ENCODE measurements around the gene SLC9B1. TPM values are rescaled to one million over a fixed set of nuclear protein-coding genes. Genes with fewer than 3 reads are reported as not detected.
A peak's percentile ranks its signal among the peaks of the same experiment; 100 is the strongest.
"Not testable (repeated sequence)": the region's sequence is repeated elsewhere in the genome, so short reads cannot be mapped to it uniquely, and the experiment has no call there.

SLC9B1 gene
- total and polyA plus RNA-seq, 4 experiments from 2014 or later: 2.0 to 5.2 (median 3.7) TPM

DNA sequence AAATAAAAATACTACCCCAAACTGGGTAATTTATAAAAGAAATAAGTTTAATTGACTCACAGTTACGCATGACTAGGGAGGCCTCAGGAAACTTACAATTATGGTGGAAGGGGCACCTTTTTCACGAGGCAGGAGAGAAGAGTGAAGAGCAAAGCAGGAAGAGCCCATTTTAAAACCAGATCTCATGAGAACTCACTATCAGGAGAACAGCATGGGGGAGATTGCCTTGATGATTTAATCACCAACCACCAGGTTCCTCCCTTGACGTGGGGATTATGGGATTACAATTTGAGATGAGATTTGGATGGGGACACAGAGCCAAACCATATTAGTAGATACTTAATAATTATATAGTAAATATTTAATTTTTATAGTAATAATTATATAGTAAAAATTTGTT is 140.6 kb downstream of the SLC9B1 start:
- no peak overlapping the region for H3K4me3 Mint-ChIP-seq
- peaks cover 33 to 43% of the 10 kb centered on the region in 2 donors for H3K36me3 Mint-ChIP-seq
- Histone ChIP-seq H3K27ac (ENCODE audit: low read depth, low read length) (no peak overlapping the region), H3K36me3 (ENCODE audit: insufficient read depth, low read length) (peaks cover 4% of the 10 kb centered on the region), H3K4me3 (ENCODE audit: low read length in 2 of 2) (no peak overlapping the region), H3K9me3 (ENCODE audit: control insufficient read depth in 1 of 2, low read length in 2 of 2) (peaks cover 0 to 4% of the 10 kb centered on the region in 2 donors), H3K27me3 (ENCODE audit: insufficient read depth, low read length) (no peaks in the 10 kb centered on the region), H3K4me1 (ENCODE audit: insufficient read depth, low read length) (no peaks in the 10 kb centered on the region)
- peaks cover 14 to 29% (median 18%) of the 10 kb centered on the region in 4 donors for H3K4me1 Mint-ChIP-seq
- DNase-seq: no peak
- ChIA-PET POLR2A (ENCODE audit: partially characterized antibody) (no interaction called here), CTCF (ENCODE audit: partially characterized antibody) (interaction anchor here (1.2 kb wide), 1 partner anchor 448 kb away, joined by 3 read pairs; no protein-coding TSS in a partner anchor)
- H3K9me3 Mint-ChIP-seq: peaks cover 0 to 12% (median 3%) of the 10 kb centered on the region in 8 donors
- peak overlapping the region in 1 of 7 donors; percentile 60 for H3K27ac Mint-ChIP-seq
- intact Hi-C loops (cut with micrococcal nuclease): no loop called here
- no peaks in the 10 kb centered on the region for H3K27me3 Mint-ChIP-seq

DNA sequence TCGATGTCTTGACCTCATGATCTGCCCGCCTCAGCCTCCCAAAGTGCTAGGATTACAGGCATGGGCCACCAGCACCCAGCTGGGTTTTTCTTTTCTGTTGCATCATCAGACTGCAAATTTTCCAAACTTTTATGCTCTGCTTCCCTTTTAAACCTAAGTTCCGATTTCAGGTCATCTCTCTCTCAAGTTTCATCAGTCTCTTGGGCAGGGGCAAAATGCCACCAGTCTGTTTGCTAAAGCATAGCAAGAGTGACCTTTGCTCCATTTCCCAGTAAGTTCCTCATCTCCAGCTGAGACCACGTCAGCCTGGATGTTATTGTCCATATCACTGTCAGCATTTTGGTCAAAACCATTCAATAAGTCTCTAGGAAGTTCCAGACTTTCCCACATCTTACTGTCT is 141.2 kb downstream of the SLC9B1 start:
- peaks cover 36 to 43% of the 10 kb centered on the region in 2 donors for H3K36me3 Mint-ChIP-seq
- intact Hi-C loops (cut with micrococcal nuclease); H3K4me1 ChIP-seq (ENCODE audit: insufficient read depth, low read length); DNase-seq; H3K27ac ChIP-seq (ENCODE audit: low read depth, low read length); H3K4me3 ChIP-seq (ENCODE audit: low read length in 2 of 2); H3K27me3 Mint-ChIP-seq; H3K36me3 ChIP-seq (ENCODE audit: insufficient read depth, low read length); H3K9me3 ChIP-seq (ENCODE audit: control insufficient read depth in 1 of 2, low read length in 2 of 2); H3K27me3 ChIP-seq (ENCODE audit: insufficient read depth, low read length); H3K4me3 Mint-ChIP-seq: not testable (repeated sequence)
- peak overlapping the region in 2 of 7 donors; percentile 66 to 79 for H3K27ac Mint-ChIP-seq
- ChIA-PET CTCF (ENCODE audit: partially characterized antibody) (interaction anchor here (1.2 kb wide), 1 partner anchor 447 kb away, joined by 3 read pairs; no protein-coding TSS in a partner anchor), POLR2A (ENCODE audit: partially characterized antibody) (interaction anchor here (1.4 kb wide), 1 partner anchor 9 kb away, joined by 4 read pairs; the partner anchor contains the start of gene CISD2)
- H3K9me3 Mint-ChIP-seq: peaks cover 0 to 12% (median 3%) of the 10 kb centered on the region in 8 donors
- H3K4me1 Mint-ChIP-seq: peaks cover 13 to 25% (median 16%) of the 10 kb centered on the region in 4 donors

DNA sequence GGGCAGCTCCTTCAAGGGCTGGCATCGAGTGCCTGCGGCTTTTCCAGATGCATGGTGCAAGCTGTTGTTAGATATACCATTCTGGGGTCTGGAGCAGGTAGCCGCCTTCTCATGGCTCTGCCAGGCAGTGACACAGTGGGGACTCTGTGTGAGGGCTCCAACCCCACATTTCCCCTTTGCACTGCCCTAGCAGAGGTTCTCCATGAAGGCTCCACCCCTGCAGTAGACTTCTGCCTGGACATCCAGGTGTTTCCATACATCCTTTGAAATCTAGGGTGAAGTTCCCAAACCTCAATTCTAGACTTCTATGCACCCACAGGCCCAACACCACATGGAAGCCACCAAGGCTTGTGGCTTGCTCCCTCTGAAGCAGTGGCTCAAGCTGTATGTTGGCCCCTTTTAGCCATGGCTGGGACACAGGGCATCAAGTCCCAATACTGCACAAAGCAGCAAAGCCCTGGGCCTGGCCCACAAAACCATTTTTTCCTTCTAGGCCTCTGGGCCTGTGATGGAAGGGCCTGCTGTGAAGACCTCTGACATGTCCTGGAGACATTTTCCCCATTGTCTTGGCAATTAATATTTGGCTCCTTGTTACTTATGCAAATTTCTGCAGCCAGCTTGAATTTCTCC is 141.9 kb downstream of the SLC9B1 start:
- intact Hi-C loops (cut with micrococcal nuclease); H3K9me3 ChIP-seq (ENCODE audit: control insufficient read depth in 1 of 2, low read length in 2 of 2); H3K4me1 ChIP-seq (ENCODE audit: insufficient read depth, low read length); H3K4me3 Mint-ChIP-seq; H3K27ac Mint-ChIP-seq; CTCF ChIA-PET (ENCODE audit: partially characterized antibody); H3K27ac ChIP-seq (ENCODE audit: low read depth, low read length); H3K4me3 ChIP-seq (ENCODE audit: low read length in 2 of 2); DNase-seq; H3K27me3 ChIP-seq (ENCODE audit: insufficient read depth, low read length); H3K36me3 ChIP-seq (ENCODE audit: insufficient read depth, low read length); H3K27me3 Mint-ChIP-seq: not testable (repeated sequence)
- H3K4me1 Mint-ChIP-seq: peaks cover 14 to 25% (median 19%) of the 10 kb centered on the region in 4 donors
- peaks cover 0 to 12% (median 3%) of the 10 kb centered on the region in 8 donors for H3K9me3 Mint-ChIP-seq
- H3K36me3 Mint-ChIP-seq: peaks cover 40 to 43% of the 10 kb centered on the region in 2 donors
- POLR2A ChIA-PET (ENCODE audit: partially characterized antibody): interaction anchor here (1.4 kb wide), 1 partner anchor 9 kb away, joined by 4 read pairs; the partner anchor contains the start of gene CISD2

DNA sequence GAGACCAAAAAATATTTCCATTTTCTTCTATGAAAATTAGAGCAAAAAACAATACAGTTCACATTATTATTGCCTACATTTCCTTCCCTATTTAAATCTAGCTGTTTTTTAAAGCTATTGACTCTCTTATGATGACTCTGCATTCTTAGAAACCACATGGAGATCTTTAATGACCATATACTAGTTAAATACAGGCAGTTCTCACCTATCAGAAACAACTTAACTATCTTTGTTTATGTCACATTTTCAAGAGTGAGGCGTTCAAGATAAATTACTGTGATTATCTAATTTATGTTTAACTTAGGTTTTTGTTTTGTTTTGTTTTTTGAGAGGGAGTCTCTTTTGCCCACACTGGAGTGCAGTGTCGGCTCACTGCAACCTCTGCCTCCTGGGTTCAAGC is 147.7 kb downstream of the SLC9B1 start:
- H3K4me3 Mint-ChIP-seq: peak overlapping the region in 3 of 8 donors; percentile 0 to 43 (median 15)
- H3K27ac Mint-ChIP-seq: peak overlapping the region in 4 of 7 donors; percentile 28 to 62 (median 37)
- Histone ChIP-seq H3K27me3 (ENCODE audit: insufficient read depth, low read length) (no peaks in the 10 kb centered on the region), H3K9me3 (ENCODE audit: control insufficient read depth in 1 of 2, low read length in 2 of 2) (no peaks in the 10 kb centered on the region), H3K4me1 (ENCODE audit: insufficient read depth, low read length) (peaks cover 31% of the 10 kb centered on the region), H3K4me3 (ENCODE audit: low read length in 2 of 2) (no peak overlapping the region), H3K36me3 (ENCODE audit: insufficient read depth, low read length) (peaks cover 4% of the 10 kb centered on the region), H3K27ac (ENCODE audit: low read depth, low read length) (no peak overlapping the region)
- intact Hi-C loops (cut with micrococcal nuclease): no loop called here
- H3K36me3 Mint-ChIP-seq: peaks cover 30 to 42% of the 10 kb centered on the region in 2 donors
- H3K4me1 Mint-ChIP-seq: peaks cover 31 to 63% (median 42%) of the 10 kb centered on the region in 4 donors
- no peaks in the 10 kb centered on the region for H3K27me3 Mint-ChIP-seq
- ChIA-PET POLR2A (ENCODE audit: partially characterized antibody) (interaction anchor here (4.7 kb wide), 1 partner anchor 44 kb away, joined by 33 read pairs; the partner anchor contains the start of gene UBE2D3), CTCF (ENCODE audit: partially characterized antibody) (interaction anchor here (1.9 kb wide), 1 partner anchor 33 kb away, joined by 5 read pairs; no protein-coding TSS in a partner anchor)
- no peak for DNase-seq
- peaks cover 0 to 5% (median 0%) of the 10 kb centered on the region in 8 donors for H3K9me3 Mint-ChIP-seq

DNA sequence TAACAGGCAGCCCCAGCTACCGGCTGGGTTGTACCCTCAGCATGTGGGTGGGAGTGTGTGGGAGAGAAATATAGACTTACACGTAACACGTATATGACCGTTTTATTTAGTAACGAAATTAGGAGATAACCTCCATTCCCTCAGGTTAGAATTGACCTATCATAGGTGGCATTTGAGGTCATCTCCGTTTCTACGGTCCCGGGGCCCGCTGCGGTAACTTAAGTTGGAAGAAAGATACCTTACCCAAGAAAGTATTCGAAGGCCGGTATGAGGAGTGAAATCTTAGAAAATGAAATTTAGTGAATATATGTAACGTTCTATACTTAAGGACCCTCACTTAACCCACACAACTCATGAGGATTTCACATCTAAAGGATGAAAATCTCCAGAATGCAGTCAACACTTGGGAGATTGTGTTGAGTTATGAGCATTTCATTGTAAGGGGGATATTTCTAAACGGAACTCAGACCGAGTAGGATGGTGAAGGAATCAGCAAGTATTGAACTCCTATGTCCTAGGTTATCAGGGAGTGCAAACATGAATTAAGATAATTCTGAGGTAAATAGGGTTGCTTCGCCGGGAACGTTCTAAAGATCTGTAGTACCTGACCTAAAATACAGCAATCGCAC is 149.8 kb downstream of the SLC9B1 start:
- Mint-ChIP-seq H3K4me1 (peaks cover 39 to 76% (median 47%) of the 10 kb centered on the region in 4 donors), H3K9me3 (peaks cover 0 to 3% (median 0%) of the 10 kb centered on the region in 8 donors), H3K4me3 (peak overlapping the region; percentile 91 to 99 (median 95)), H3K27ac (peak overlapping the region; percentile 95 to 100 (median 99)), H3K36me3 (peaks cover 10 to 25% of the 10 kb centered on the region in 2 donors), H3K27me3 (no peaks in the 10 kb centered on the region)
- peaks cover 48% of the 10 kb centered on the region for H3K4me1 ChIP-seq (ENCODE audit: insufficient read depth, low read length)
- intact Hi-C loops (cut with micrococcal nuclease): loop anchor here (1.0 to 2.0 kb wide), 8 partner anchors 41 to 1523 kb away; partner anchors contain the start of genes PPP3CA, SLC39A8, SLC9B1 and SLC9B2
- H3K9me3 ChIP-seq (ENCODE audit: control insufficient read depth in 1 of 2, low read length in 2 of 2): no peaks in the 10 kb centered on the region
- ChIA-PET CTCF (ENCODE audit: partially characterized antibody) (interaction anchor here (0.6 to 2.9 kb wide), 6 partner anchors 42 to 367 kb away, joined by 3 to 22 read pairs (median 4); partner anchors contain the start of genes MANBA and UBE2D3), POLR2A (ENCODE audit: partially characterized antibody) (interaction anchor here (0.6 to 5.0 kb wide), 29 partner anchors 8 to 1522 kb away, joined by 3 to 409 read pairs (median 4); partner anchors contain the start of genes MANBA, NFKB1, PPP3CA and SLC39A8)
- H3K27me3 ChIP-seq (ENCODE audit: insufficient read depth, low read length): no peaks in the 10 kb centered on the region
- peak overlapping the region; percentile 91 for H3K27ac ChIP-seq (ENCODE audit: low read depth, low read length)
- peak overlapping the region; percentile 58 to 74 for H3K4me3 ChIP-seq (ENCODE audit: low read length in 2 of 2)
- no peaks in the 10 kb centered on the region for H3K36me3 ChIP-seq (ENCODE audit: insufficient read depth, low read length)
- DNase-seq: no peak

DNA sequence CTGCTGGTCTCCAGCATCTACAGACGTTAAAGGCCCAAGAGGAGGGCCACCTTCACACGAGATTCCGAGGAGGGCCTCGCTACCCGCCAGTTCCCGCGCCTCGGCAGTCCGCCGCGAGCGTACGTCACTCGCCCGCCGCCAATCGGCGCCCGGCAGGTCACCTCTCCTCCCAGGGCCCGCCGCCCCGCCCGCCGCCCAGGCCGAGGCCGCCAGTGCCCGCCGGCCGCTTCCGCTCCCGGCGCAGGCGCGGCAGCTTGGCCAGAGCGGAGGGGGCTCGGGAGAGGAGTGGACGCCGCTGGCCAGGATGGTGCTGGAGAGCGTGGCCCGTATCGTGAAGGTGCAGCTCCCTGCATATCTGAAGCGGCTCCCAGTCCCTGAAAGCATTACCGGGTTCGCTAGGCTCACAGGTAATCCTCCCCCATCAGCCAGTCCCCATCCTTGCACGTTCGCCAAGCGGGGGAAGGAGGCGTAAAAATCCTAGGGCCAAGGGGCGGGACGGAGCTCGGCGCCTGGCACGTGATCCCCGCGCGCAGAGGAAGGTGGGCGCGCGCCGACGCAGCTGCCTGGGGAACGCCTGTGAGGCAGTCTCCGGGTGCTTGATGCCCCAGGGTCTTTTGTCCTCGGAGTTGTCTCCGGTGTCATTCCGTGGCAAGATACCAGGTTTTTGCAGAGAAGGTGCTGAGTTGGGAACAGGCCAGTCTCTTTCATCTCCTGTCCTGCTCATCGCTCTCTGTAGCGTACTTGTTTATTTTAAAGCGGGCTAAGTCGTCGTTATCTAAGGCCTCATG is 150.5 kb downstream of the SLC9B1 start, which contains the start of gene CISD2:
CISD2 (plus strand) TSS at position 212 of the 788 bp plus-strand sequence; CDS start at position 305, 93 bp downstream.
- Histone ChIP-seq H3K9me3 (ENCODE audit: control insufficient read depth in 1 of 2, low read length in 2 of 2) (no peaks in the 10 kb centered on the region), H3K36me3 (ENCODE audit: insufficient read depth, low read length) (no peaks in the 10 kb centered on the region), H3K27me3 (ENCODE audit: insufficient read depth, low read length) (no peaks in the 10 kb centered on the region), H3K4me1 (ENCODE audit: insufficient read depth, low read length) (peaks cover 54% of the 10 kb centered on the region), H3K27ac (ENCODE audit: low read depth, low read length) (peak within 1 kb of the TSS; percentile 91), H3K4me3 (ENCODE audit: low read length in 2 of 2) (peak within 1 kb of the TSS; percentile 58 to 74)
- ChIA-PET CTCF (ENCODE audit: partially characterized antibody) (interaction anchor here (0.6 to 2.9 kb wide), 6 partner anchors 41 to 366 kb away, joined by 3 to 22 read pairs (median 4); partner anchors contain the start of genes MANBA and UBE2D3), POLR2A (ENCODE audit: partially characterized antibody) (interaction anchor here (0.6 to 5.0 kb wide), 31 partner anchors 9 to 1521 kb away, joined by 3 to 409 read pairs (median 4); partner anchors contain the start of genes BDH2, MANBA, NFKB1 and PPP3CA)
- peak within 1 kb of the TSS; percentile 95 to 100 (median 99) for H3K27ac Mint-ChIP-seq
- intact Hi-C loops (cut with micrococcal nuclease): loop anchor here (1.0 to 2.0 kb wide), 8 partner anchors 41 to 1522 kb away; partner anchors contain the start of genes PPP3CA, SLC39A8, SLC9B1 and SLC9B2
- H3K27me3 Mint-ChIP-seq: no peaks in the 10 kb centered on the region
- peak within 1 kb of the TSS; percentile 91 to 99 (median 95) for H3K4me3 Mint-ChIP-seq
- H3K9me3 Mint-ChIP-seq: peaks cover 0 to 3% (median 0%) of the 10 kb centered on the region in 8 donors
- DNase-seq: peak; percentile 92 to 94 (median 92)
- H3K36me3 Mint-ChIP-seq: peaks cover 5 to 21% of the 10 kb centered on the region in 2 donors
- peaks cover 39 to 82% (median 50%) of the 10 kb centered on the region in 4 donors for H3K4me1 Mint-ChIP-seq

All from CD4-positive, alpha-beta memory T cell (primary cell).